ENCODE data around the gene AATF.

The AATF gene

GRCh38 chr17:37081287-37081686 lies 132.5 kb downstream of the AATF start:
- no peak for DNase-seq (ENCODE audit: low read depth)

- no peak for DNase-seq (ENCODE audit: low read depth)
These were observed 133.6 kb downstream of the AATF start for GRCh38 chr17:37082311-37082860.

GRCh38 chr17:37082985-37083384 lies 134.2 kb downstream of the AATF start:
- no peak for DNase-seq (ENCODE audit: low read depth)

- no peak for DNase-seq (ENCODE audit: low read depth)
These were observed 134.7 kb downstream of the AATF start for GRCh38 chr17:37083456-37083855.

GRCh38 chr17:37084372-37084771 lies 135.6 kb downstream of the AATF start:
- DNase-seq (ENCODE audit: low read depth), result no peak

GRCh38 chr17:37086334-37086733 lies 137.6 kb downstream of the AATF start:
- no peak for DNase-seq (ENCODE audit: low read depth)

- no peak for DNase-seq (ENCODE audit: low read depth)
These were observed 138.2 kb downstream of the AATF start for GRCh38 chr17:37086948-37087347.

GRCh38 chr17:37087683-37088082 lies 138.9 kb downstream of the AATF start:
- DNase-seq (ENCODE audit: low read depth), result no peak

- no peak for DNase-seq (ENCODE audit: low read depth)
These were observed 139.7 kb downstream of the AATF start for GRCh38 chr17:37088459-37088858.

- no peak for DNase-seq (ENCODE audit: low read depth)
These were observed 140.2 kb downstream of the AATF start for GRCh38 chr17:37088913-37089312.

- DNase-seq (ENCODE audit: low read depth), result no peak
These were observed 141.2 kb downstream of the AATF start for GRCh38 chr17:37089956-37090355.

GRCh38 chr17:37090941-37091340 lies 142.2 kb downstream of the AATF start:
- no peak for DNase-seq (ENCODE audit: low read depth)

GRCh38 chr17:37092071-37092470 lies 143.3 kb downstream of the AATF start:
- DNase-seq (ENCODE audit: low read depth), result no peak

- no peak for DNase-seq (ENCODE audit: low read depth)
These were observed 143.9 kb downstream of the AATF start for GRCh38 chr17:37092701-37093100.

- no peak for DNase-seq (ENCODE audit: low read depth)
These were observed 145.6 kb downstream of the AATF start for GRCh38 chr17:37094391-37094790.

GRCh38 chr17:37096071-37096470 lies 147.3 kb downstream of the AATF start:
- no peak for DNase-seq (ENCODE audit: low read depth)

- no peak for DNase-seq (ENCODE audit: low read depth)
These were observed 148.4 kb downstream of the AATF start for GRCh38 chr17:37097154-37097553.

GRCh38 chr17:37098152-37098551 lies 149.4 kb downstream of the AATF start:
- no peak for DNase-seq (ENCODE audit: low read depth)

GRCh38 chr17:37098910-37099664 lies 150.3 kb downstream of the AATF start:
- no peak for DNase-seq (ENCODE audit: low read depth)

GRCh38 chr17:37100231-37100630 lies 151.5 kb downstream of the AATF start:
- DNase-seq (ENCODE audit: low read depth), result no peak

- no peak for DNase-seq (ENCODE audit: low read depth)
These were observed 152.6 kb downstream of the AATF start for GRCh38 chr17:37101306-37101705.

- DNase-seq (ENCODE audit: low read depth), result no peak
These were observed 154.5 kb downstream of the AATF start for GRCh38 chr17:37103231-37103630.

GRCh38 chr17:37106049-37106448 lies 157.3 kb downstream of the AATF start:
- DNase-seq (ENCODE audit: low read depth), result no peak

Measured in activated T-cell treated with anti-CD3 and anti-CD28 coated beads for 48 hours (primary cell).